ENCODE data around the gene C4orf51.

C4orf51 gene

DNA sequence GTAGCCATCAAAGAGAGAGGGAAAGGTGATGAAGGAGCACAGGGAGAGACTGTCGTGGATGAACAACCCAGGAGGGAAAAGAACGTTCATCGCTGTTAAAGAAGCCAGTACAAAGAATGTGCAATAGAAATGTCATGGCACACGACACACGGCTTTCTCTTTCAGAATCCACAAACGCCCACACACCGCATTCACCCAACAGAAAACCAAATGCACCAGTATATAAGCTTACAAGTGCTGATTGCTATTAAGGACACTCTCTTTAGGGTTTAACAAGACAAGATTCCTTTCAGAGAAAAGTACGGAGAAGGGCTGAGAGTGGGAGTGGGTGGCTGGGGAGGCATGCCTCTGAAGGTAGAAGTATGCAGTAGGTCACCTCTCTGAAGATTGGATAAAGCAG is 80.2 kb downstream of the C4orf51 start:
- no peak for DNase-seq

DNA sequence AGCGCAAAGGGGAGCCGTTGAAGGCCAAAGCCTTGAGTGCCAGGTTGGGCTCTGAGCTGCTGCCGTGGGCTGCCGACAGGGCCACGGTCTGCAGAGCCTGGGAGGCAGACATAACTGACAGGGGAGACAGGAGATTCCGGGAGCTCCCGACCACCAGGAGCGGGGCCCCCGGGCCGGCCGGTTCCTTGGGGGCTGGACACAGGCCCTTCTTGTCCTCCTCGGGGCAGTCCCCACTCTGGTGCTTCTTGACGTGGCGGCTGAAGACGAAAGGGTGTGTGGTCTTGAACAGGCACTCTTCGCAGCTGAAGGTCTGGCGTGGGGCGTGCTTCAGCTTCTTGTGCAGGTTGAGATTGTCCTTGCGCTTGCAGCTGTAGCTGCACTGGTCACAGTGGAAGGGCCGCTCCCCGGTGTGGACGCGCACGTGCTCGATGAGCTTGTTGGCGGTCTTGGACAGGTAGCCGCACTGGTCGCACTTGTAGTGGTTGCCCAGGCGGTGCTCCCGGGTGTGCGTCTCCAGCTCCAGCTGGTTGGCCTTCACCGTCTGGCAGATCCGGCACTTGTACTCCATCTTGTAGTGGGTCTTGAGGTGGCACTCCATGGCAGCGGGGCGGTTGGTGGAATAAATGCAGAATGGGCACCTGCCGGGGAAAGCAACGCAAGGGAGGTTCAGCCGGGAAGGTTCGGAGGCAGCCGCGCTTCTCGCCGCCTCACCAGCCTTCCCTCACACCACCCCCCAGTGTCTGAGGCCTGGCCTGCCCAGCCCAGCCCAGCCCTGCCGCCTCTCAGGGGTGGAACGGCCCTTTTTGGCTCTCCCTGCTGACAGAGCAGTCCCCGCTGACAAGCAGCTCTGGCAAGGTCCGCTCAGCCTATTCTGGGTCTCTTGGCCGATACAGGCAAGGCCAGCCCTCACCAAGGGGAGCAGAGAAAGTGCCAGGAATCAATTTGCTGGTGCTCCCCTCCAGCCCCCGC is 81.3 kb downstream of the C4orf51 start:
- DNase-seq, result no peak

DNA sequence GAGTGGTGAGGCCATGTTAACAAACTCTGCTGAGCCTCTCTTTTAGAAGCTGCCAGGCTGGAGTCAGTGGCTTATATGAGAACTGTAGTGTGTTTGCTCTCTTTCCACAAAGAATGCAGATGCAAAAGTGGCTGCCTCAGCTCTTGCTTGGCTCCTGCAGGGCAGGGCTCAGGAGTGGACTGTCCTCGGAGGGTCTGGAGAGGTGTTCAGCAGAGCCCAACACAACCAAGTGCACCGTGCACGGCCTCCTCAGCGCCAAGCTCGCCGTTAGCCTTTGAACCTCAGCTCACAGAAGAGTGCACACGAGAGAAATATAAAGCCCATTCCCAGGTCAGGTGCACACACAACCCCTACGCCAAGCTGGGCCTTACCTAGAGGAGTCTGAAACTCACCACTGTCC is 82.8 kb downstream of the C4orf51 start:
- no peak for DNase-seq

DNA sequence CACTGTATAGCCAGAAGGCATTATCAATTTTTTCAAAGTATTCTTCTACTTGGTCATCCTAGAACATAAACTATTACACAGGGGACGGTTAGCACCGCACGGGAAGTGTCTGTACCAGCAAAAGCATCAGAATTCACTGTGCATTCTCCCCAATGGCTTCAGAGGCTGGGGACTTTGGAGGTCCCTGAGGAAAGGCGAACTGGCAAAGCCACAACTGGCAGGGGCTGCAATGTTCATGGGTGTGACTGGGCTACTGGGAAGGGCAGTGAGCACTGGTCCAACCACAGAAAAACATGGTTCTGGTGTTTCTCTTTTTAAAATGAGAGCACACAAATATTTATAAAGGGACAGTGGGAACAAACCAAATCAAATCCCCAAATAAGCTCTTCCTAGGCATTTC is 83.5 kb downstream of the C4orf51 start:
- DNase-seq, result no peak

DNA sequence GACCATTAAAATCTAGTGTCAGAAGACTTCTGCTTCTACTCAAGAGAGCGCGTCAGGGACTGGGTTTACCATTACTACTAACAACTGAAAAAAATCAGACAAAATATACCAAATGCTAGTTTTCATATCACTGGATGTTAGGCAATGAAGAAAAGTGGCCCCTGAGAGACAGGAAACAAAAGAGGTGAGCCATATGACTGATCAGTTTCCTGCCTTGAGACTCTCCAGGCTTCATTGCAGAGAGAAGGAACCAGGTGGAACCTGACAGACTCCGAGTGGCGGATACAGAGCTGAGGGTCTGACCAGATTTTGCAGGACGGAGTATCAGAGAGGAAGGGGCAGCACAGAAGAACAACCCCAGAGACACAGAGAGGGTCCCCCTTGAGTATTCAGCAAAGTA is 86.3 kb downstream of the C4orf51 start:
- DNase-seq, result no peak

DNA sequence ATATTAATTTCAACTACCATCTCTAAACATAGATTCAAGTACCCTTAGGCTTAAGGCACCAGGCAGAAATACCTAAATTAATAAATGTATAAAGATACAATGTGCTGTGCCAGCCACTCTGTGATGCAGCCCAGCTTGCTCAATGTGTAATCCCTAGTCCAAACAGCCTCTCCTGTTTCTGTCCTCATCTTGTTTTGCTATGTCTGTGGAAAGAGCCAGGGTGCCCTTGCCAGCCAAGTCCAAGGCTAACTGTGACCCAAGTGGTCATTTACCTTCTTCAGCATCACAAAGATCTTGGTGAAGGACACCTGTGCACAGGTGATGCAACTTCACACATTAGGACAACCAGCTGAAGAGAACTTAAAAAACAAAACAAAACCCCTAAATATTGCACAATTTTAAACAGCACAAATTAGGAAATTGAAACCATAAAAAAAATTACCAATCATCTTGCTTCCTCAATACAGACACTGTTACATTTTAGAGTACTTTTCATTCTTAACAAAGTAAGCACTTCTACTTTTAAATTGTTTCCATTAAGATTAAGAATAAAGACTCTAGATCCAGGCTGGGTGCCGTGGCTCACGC is 89.6 kb downstream of the C4orf51 start:
- no peak for DNase-seq

DNA sequence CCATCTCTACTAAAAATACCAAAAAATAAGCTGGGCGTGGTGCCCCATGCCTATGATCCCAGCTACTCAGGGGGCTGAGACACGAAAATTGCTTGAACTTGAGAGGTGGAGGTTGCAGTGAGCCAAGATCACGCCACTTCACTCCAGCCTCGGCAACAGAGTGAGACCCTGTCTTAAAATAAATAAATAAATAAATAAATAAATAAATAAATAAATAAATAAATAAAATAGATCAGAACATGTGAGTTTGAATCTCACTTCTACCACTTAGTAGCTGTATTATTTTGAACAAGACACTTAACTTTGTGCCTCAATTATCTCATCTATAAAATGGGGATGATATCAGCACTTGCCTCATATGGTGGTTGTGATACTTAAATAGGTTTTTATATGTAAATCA is 90.2 kb downstream of the C4orf51 start:
- no peak for DNase-seq

DNA sequence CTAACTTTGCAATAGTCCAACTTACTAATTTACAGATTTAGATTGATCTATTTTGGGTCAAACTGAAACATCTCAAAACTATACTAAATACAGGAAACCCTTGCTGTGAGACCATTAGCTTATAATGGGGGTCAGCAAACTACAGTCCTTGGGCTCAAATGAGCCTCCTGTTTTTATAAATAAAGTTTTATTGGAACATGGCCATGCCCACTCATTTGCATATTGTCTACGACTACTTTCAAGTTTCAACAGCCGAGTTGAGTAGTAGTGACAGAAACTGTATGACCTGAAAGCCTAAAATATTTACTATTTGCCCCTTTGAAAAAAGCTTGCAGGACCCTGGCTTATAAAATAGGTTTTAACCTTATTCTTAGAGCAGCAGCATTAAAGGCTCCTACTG is 92.4 kb downstream of the C4orf51 start:
- DNase-seq, result no peak

DNA sequence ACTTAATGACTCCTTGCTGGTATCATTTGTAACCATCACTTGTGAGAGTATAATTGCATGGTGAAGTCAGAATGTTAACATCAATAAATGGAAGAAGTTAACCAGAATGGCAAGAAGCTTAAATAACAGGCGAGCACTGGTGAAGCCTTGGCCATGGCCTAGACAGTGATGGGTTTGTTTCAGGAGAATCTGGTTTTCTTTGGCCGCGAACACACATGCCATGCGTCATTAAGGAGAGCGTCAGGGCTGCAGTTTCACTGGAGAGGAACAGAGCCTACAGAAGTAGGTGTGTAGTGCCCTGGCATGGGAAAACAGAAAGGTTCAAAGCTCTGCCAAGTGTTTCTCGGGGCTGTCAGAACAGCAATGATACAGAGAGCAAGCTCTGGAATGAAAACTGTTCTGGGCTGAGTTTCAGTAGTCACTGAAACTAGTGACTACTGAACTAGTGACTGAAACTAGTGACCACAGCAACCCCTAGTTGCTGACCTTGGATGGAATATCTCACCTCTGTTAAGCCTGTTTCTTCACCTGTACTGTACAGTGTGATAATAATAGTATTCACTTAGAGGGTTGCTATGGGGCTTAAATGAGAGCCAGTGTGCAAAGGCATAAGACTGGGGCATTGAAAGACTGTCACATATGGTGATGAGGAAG is 93.8 kb downstream of the C4orf51 start:
- no peak for DNase-seq

DNA sequence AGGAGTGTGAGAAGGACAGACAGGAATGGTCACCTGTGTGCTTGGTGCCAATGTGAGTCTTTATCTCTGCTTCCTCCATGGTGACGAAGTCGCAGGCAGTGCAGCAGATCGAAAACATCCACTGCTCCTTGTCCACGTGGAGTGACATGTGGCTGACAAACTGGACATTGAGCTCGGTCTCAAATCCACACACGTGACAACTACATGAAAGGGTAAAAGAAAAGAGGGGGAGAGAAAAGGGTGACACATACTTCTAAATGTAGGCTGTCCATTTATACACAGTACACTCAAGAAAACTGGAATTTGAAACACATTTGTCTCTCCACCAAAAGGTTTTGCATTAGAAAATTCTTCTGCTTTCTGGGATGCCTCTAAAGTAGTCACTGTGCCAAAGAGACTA is 94.5 kb downstream of the C4orf51 start:
- no peak for DNase-seq

DNA sequence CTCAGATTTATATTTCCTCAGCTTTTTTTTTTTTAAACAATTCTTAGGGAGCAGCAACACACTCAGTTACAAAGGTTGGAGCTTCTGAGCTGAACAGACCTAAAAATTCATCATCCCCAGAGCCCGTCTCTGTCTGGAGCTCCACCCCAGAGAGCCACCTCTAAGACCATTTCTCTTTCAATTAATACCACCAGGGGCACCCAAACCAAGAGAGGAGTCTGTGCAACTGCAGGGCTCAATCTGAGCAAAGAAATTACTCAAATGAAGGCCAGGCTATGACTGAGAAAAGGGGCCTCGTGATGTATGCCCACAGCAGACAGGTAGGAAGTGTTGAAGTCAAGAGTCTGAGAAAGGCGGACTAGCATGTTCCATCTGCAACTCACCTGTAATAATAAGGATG is 95.5 kb downstream of the C4orf51 start:
- DNase-seq, result no peak

DNA sequence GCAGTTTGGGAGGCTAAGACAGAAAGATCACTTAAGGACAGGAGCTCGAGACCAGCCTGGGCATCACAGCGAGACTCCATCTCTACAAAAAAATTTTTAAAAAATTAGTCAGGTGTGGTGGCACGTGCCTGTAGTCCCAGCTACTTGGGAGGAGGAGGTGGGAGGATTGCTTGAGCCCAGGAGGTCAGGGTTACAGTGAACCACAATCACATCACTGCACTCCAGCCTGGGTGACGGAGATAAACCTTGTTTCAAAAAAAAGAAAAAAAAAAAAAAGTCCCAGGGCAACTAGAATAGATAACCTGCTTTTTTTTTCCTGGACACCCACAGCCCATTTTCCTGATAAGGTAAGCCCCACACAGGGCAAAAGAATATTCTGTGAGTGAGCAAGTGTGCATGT is 96.3 kb downstream of the C4orf51 start:
- DNase-seq, result no peak

DNA sequence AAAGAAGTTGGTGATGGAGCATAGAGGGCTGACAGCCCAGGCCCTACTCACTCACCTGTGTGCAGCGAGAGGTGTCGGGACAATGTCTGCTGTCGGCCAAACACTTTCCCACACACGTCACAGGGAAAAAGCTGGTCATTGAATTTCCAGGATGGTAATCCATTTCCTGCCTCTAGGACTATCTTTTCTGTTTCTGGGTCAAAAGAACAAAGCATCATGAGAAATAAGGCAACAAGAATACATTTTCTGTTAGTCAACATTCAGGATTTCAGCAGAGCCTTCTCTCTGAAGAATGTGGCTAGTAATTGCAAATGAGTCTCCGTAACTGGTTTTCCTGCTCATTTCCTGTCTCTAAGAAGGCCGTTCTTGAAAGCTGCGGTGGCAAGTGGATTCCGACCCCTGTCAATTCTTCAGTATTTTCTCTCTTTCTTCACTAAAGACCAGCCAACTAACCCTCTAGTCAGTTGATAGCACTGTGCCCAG is 99.4 kb downstream of the C4orf51 start:
- no peak for DNase-seq

DNA sequence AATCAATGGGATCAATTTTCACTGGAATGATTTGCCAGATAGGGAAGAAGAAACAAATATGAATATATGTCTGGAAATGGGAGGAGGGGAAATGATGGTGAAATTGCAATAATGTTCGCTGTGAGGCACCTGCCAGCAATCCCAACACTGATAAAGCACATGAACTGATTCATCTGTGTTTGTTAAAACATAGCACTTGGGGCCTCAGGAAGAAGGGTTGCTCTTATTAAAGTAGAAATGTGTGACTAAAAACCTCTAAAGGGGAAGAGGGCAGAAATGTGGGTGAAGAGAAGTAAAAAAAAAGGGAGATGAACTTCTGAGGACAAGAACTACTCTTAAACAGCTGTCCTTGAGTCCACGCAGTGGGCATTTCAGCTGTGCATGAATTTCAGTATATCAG is 101.4 kb downstream of the C4orf51 start:
- DNase-seq, result no peak
